IPS-15b (cell line): ENCODE measurements around the gene SYNGAP1.

ENCODE experiments used
- H3K27me3 ChIP-seq: one replicate; pipeline ENCODE4 v1.6.1; 2013; ENCODE audit warnings: low read length; ENCODE audit not compliant: control insufficient read depth, insufficient read depth
- H3K36me3 ChIP-seq: one replicate; pipeline ENCODE4 v1.6.1; 2013; ENCODE audit warnings: low read length; ENCODE audit not compliant: control insufficient read depth, insufficient read depth
- H3K4me1 ChIP-seq: one replicate; pipeline ENCODE4 v1.6.1; 2013; ENCODE audit warnings: mild to moderate bottlenecking, low read length; ENCODE audit not compliant: control insufficient read depth, insufficient read depth
- H3K4me3 ChIP-seq: one replicate; pipeline ENCODE4 v1.5.1; 2013; ENCODE audit warnings: low read depth, low read length
- H3K9ac ChIP-seq: one replicate; pipeline ENCODE4 v1.6.1; 2013; ENCODE audit warnings: low read depth, mild to moderate bottlenecking, low read length
- H3K9me3 ChIP-seq: one replicate; pipeline ENCODE4 v1.6.1; 2013; ENCODE audit warnings: mild to moderate bottlenecking, low read length; ENCODE audit not compliant: control insufficient read depth, insufficient read depth

The SYNGAP1 gene

GRCh38 chr6:33434961-33435360 lies 15.1 kb downstream of the SYNGAP1 start:
- Histone ChIP-seq H3K9me3 (no peaks in the 10 kb centered on the region), H3K4me3 (no peak overlapping the region), H3K9ac (no peak overlapping the region), H3K27me3 (no peaks in the 10 kb centered on the region), H3K4me1 (peaks cover 17% of the 10 kb centered on the region), H3K36me3 (peaks cover 43% of the 10 kb centered on the region)

- H3K9me3 ChIP-seq: no peaks in the 10 kb centered on the region
- H3K36me3 ChIP-seq: peaks cover 70% of the 10 kb centered on the region
- H3K9ac ChIP-seq: no peak overlapping the region
- no peaks in the 10 kb centered on the region for H3K27me3 ChIP-seq
- H3K4me1 ChIP-seq: peaks cover 10% of the 10 kb centered on the region
- no peak overlapping the region for H3K4me3 ChIP-seq
Observed at GRCh38 chr6:33437666-33438065, 17.8 kb downstream of the SYNGAP1 start.

GRCh38 chr6:33438978-33439594 lies 19.2 kb downstream of the SYNGAP1 start:
- Histone ChIP-seq H3K9ac (no peak overlapping the region), H3K36me3 (peaks cover 81% of the 10 kb centered on the region), H3K9me3 (no peaks in the 10 kb centered on the region), H3K4me3 (no peak overlapping the region), H3K4me1 (peaks cover under 1% of the 10 kb centered on the region), H3K27me3 (no peaks in the 10 kb centered on the region)

- Histone ChIP-seq H3K4me1 (no peaks in the 10 kb centered on the region), H3K9me3 (no peaks in the 10 kb centered on the region), H3K9ac (no peak overlapping the region), H3K27me3 (no peaks in the 10 kb centered on the region), H3K36me3 (peaks cover 89% of the 10 kb centered on the region), H3K4me3 (no peak overlapping the region)
Observed at GRCh38 chr6:33439956-33440648, 20.2 kb downstream of the SYNGAP1 start.

- H3K9ac ChIP-seq: no peak overlapping the region
- no peaks in the 10 kb centered on the region for H3K9me3 ChIP-seq
- H3K27me3 ChIP-seq: no peaks in the 10 kb centered on the region
- H3K36me3 ChIP-seq: peaks cover 88% of the 10 kb centered on the region
- no peaks in the 10 kb centered on the region for H3K4me1 ChIP-seq
- H3K4me3 ChIP-seq: no peak overlapping the region
Observed at GRCh38 chr6:33440649-33441309, 20.9 kb downstream of the SYNGAP1 start.

- Histone ChIP-seq H3K27me3 (no peaks in the 10 kb centered on the region), H3K4me1 (no peaks in the 10 kb centered on the region), H3K9me3 (no peaks in the 10 kb centered on the region), H3K36me3 (peaks cover 90% of the 10 kb centered on the region), H3K4me3 (no peak overlapping the region), H3K9ac (no peak overlapping the region)
Observed at GRCh38 chr6:33441457-33441856, 21.6 kb downstream of the SYNGAP1 start.

- Histone ChIP-seq H3K4me3 (no peak overlapping the region), H3K9ac (no peak overlapping the region), H3K9me3 (no peaks in the 10 kb centered on the region), H3K27me3 (no peaks in the 10 kb centered on the region), H3K36me3 (peaks cover 90% of the 10 kb centered on the region), H3K4me1 (no peaks in the 10 kb centered on the region)
Observed at GRCh38 chr6:33442283-33442682, 22.4 kb downstream of the SYNGAP1 start.

GRCh38 chr6:33443025-33443424 lies 23.2 kb downstream of the SYNGAP1 start:
- Histone ChIP-seq H3K9ac (no peak overlapping the region), H3K36me3 (peaks cover 90% of the 10 kb centered on the region), H3K4me1 (no peaks in the 10 kb centered on the region), H3K27me3 (no peaks in the 10 kb centered on the region), H3K9me3 (no peaks in the 10 kb centered on the region), H3K4me3 (no peak overlapping the region)

GRCh38 chr6:33443619-33444504 lies 24.0 kb downstream of the SYNGAP1 start:
- Histone ChIP-seq H3K4me1 (no peaks in the 10 kb centered on the region), H3K9me3 (no peaks in the 10 kb centered on the region), H3K36me3 (peaks cover 89% of the 10 kb centered on the region), H3K4me3 (no peak overlapping the region), H3K9ac (no peak overlapping the region), H3K27me3 (no peaks in the 10 kb centered on the region)

- H3K36me3 ChIP-seq: peaks cover 89% of the 10 kb centered on the region
Observed at GRCh38 chr6:33445119-33445603, 25.3 kb downstream of the SYNGAP1 start.

GRCh38 chr6:33446356-33446755 lies 26.5 kb downstream of the SYNGAP1 start:
- Histone ChIP-seq H3K4me3 (no peak overlapping the region), H3K9ac (no peak overlapping the region), H3K36me3 (peaks cover 83% of the 10 kb centered on the region), H3K27me3 (no peaks in the 10 kb centered on the region), H3K9me3 (no peaks in the 10 kb centered on the region), H3K4me1 (no peaks in the 10 kb centered on the region)

More at GRCh38 chr6:33445119-33445603, 25.3 kb downstream of the SYNGAP1 start:
- no peaks in the 10 kb centered on the region for H3K4me1 ChIP-seq
- H3K9ac ChIP-seq: no peak overlapping the region
- H3K27me3 ChIP-seq: no peaks in the 10 kb centered on the region
- no peaks in the 10 kb centered on the region for H3K9me3 ChIP-seq
- no peak overlapping the region for H3K4me3 ChIP-seq
